ENCODE data around the gene NSG2.

The NSG2 gene

DNA sequence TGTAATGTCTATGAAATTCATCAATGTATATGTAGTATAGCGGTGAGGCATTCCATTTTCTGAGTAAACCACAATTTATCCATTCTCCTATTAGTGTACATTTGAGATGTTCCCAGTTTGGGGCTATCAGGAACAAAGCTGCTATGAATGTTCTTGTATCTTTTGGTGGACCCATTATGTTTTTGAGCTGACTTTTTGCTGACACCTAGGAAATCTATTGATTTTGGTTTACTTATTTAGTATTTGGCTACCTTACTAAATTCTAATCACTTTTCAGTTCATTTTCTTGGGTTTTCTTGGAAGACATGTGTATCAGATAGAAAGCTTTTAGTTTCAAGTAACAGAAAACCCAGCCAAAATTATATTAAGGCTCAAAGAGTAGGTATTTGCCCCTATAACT, 13.7 kb downstream of the NSG2 start:
- DNase-seq (ENCODE audit: low read depth, low spot score), result no peak

GRCh38 chr5:174063082-174063756, 17.7 kb downstream of the NSG2 start:
- DNase-seq (ENCODE audit: low read depth, low spot score), result no peak

DNA sequence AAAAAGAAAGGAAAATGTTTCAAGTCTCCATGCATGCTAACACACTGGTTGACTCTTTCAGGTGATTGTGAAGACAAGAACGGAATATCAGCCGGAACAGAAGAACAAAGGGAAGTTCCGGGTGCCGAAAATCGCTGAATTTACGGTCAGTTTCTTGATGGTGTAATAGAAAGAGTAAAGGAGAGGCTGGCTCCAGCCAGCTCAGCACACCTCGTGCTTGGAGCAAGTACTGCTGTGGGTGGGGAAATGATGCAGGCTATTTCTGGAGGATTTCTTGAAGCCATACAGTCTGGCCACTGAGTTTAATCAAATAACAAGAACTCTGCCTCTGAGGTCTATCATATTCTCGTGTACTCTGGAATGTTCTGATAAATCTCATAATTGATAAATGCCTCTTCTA, 18.7 kb downstream of the NSG2 start:
- DNase-seq (ENCODE audit: low read depth, low spot score), result no peak

GRCh38 chr5:174065528-174066197, 20.2 kb downstream of the NSG2 start:
- no peak for DNase-seq (ENCODE audit: low read depth, low spot score)

DNA sequence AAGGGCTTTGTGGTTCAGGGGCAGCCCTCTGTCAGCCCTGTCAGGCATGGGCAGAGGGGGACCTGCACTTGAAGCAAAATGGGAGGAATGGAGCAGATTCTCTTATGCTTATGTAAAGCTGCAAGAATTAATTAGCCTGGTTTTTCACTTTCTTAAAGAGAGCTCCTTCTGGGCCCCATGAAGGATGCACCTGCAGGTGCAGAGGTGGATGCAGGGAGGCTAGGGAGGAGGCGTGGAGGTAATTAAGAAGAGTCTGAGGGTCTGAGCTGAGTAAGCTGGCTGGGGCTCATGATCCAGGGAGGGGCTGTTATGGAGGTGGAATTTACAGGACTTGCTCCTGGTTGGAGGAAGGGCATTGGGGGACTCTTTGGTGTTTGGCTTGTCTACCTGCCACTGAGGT, 22.0 kb downstream of the NSG2 start:
- no peak for DNase-seq (ENCODE audit: low read depth, low spot score)

- DNase-seq (ENCODE audit: low read depth, low spot score), result no peak
Measured at GRCh38 chr5:174071484-174071883, 26.0 kb downstream of the NSG2 start.

- DNase-seq (ENCODE audit: low read depth, low spot score), result peak; percentile 21
Measured at GRCh38 chr5:174073122-174073660, 27.7 kb downstream of the NSG2 start.

DNA sequence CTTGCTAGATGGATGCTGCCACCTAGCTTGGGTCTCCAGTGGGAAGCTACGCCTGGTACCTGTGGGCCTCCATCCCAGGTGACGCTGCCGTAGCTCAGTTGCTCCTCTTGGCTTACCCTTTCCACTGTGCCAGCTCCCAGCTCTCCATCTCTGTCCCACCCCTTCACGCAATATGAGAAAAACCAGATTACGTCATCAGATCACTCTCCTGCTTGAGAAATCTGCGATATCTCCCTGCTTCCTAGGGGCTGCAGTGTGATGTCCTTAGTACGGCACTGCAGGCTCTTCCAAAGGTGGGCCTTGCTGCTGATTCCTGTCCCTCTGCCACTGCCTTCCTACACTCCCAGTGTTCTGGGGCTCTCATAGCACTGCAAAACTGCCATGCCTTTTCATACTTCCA, 28.9 kb downstream of the NSG2 start:
- DNase-seq (ENCODE audit: low read depth, low spot score), result no peak

GRCh38 chr5:174078416-174078815, 32.9 kb downstream of the NSG2 start:
- no peak for DNase-seq (ENCODE audit: low read depth, low spot score)

DNA sequence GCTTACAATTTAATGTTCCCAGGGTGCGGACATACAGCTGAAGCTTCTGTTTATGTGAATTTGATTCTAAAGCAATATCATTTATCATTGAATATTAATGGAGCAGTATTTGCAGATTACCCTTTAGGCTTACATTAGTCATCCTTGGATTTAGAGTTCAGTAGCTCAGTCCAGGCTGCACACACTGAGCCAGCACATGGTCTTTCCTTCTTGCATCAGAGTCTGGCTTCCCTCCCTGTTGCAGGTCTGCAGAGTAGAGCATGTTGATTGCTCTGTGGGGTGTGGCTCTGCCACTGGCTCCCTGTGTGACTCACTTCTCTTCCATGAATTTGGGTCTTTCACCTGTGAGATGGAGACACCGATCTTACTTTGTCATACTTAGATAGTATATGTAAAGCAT, 36.8 kb downstream of the NSG2 start:
- DNase-seq (ENCODE audit: low read depth, low spot score), result no peak

GRCh38 chr5:174083056-174083827, 37.7 kb downstream of the NSG2 start:
- peak; percentile 16 for DNase-seq (ENCODE audit: low read depth, low spot score)

GRCh38 chr5:174084691-174085154, 39.2 kb downstream of the NSG2 start:
- peak; percentile 14 for DNase-seq (ENCODE audit: low read depth, low spot score)

DNA sequence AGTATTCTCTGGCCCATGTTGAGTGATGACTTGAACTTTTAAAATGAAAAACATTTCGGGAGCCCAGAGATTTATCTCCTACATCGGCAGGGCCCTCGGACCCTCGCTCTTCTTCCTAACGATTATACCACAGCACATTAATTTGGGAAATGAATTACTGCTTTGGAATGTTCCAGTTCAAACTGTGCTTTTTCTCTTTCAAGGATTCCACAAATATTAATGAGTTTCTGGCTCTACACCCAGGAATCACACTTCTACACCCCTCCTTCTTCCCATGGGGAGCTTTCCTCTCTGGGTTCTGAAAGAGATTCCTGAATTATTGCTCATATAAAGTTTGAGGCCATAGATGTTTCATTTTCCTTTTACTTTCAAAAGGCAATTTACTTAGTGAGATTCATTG, 41.2 kb downstream of the NSG2 start:
- DNase-seq (ENCODE audit: low read depth, low spot score), result peak; percentile 77

DNA sequence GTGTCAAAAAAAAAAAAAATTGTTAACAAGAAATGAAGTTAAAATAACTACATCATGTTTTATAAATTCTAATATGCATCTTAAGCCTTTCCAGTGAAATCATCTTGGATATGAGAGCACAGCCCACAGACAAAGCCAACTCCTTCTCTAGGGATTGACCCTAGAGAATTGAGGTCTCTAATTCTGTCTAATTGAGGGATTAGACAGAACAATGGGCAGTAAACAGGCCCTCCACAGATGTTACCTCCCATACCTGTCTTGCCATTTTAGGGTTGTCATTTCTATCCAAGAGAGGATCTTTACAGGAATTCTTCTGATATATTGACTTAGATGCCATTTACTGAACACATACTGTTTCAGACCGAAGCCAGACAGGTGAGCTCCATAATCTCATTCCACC, 42.3 kb downstream of the NSG2 start:
- no peak for DNase-seq (ENCODE audit: low read depth, low spot score)

GRCh38 chr5:174090129-174090528, 44.6 kb downstream of the NSG2 start:
- no peak for DNase-seq (ENCODE audit: low read depth, low spot score)

DNA sequence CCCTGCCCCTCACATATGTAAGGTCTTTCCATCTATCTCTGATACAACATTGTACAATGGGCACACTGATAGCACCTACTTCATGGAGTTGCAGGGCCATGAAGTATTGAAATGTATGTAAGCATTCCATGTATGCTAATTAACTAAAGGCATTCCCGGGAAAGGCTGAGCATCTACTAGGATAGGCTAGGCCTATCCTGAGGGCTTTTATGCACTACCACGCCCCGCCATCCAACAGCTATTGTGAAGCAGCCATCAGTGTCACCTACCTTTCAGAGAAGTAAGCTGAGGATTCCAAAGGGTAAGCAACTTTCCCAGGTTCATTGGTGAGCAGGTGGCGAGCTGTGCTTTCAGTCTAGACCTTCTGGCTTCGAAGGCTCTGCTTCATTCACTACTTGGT, 47.6 kb downstream of the NSG2 start:
- DNase-seq (ENCODE audit: low read depth, low spot score), result no peak

DNA sequence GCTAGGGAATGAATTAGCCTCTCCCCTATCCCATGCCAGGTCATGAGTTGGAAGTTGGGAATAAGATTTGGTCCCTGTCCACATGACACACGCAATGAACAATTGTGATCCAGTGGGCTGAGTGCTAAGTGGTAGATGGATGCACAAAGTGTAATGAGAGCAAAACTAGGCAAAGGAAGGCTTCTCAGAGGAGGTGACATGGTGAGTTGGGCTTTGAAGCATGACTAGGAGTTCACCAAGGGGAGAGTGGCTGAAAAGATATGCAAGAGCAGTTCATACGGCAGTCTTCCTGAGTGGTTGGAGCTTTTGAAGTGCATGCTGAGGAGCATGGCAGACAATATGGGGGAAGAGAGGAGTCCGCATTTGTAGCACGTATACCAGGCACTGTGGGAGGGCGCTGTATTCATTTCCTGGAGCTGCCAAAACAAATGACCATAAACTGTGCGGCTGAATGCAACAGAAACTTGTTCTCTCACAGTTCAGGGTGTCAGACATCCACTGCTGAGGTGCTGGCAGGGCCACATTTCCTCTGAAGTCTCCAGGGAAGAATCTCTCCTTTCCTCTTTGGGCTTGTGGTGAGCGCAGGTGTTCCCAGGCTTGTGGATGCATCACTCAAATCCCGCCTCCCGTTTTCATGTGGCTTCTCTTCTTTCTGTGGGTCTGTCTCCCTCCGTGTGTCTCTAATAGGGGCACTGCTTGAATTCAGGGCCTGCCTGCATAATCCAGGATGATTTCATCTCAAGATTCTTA, 49.5 kb downstream of the NSG2 start:
- no peak for DNase-seq (ENCODE audit: low read depth, low spot score)

GRCh38 chr5:174096619-174097018, 51.1 kb downstream of the NSG2 start:
- no peak for DNase-seq (ENCODE audit: low read depth, low spot score)

GRCh38 chr5:174097486-174098185, 52.1 kb downstream of the NSG2 start:
- DNase-seq (ENCODE audit: low read depth, low spot score), result peak; percentile 51

DNA sequence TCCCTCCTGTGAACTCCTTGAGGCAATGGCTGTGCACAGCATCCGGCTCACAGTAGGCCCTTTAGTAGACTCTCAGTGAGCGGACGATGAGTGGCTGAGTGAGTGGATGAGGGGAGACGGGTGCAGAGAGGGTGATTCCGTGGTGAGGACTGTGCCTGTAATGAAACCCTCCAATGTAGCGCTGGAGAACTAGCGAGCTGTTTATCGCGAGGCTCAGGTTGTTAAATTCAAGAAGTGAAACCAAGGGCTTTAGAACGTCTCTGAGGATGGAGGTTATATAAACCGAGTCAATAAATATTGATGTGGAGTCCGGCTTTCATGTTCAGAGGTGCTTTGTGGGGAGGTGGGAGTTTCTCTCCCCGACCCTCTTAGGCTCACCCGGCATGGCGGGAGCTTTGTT, 53.2 kb downstream of the NSG2 start:
- no peak for DNase-seq (ENCODE audit: low read depth, low spot score)

GRCh38 chr5:174100490-174100889, 55.0 kb downstream of the NSG2 start:
- no peak for DNase-seq (ENCODE audit: low read depth, low spot score)

All from astrocyte of the hippocampus (primary cell).